ENCODE data around the gene KCNG2. TPM values are rescaled to one million over a fixed set of nuclear protein-coding genes. Genes with fewer than 3 reads are reported as not detected.

Gene KCNG2
- total and polyA plus RNA-seq, 2 of the 4 experiments (the other 2 are of a cell fraction) = not detected

DNA sequence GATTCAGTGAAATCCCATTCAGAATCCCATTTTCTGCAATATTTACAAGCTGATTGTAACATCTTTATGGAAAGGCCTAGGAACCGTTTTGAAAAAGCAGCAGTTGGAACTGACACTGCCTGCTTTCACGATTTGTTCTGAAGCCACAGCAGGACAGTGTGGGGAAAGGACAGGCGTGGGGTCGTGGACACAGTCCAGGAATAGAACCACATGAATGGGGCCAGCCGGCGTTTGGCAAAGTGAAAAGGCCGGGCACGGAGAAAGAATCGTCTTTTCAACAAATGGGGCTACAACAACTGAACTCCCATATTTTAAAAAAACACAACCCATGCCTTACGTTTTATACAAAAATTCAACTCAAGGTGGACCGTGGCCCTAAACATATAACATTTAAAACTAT, 84.0 kb downstream of the KCNG2 start:
- CTCF ChIA-PET = no interaction called here
- Histone ChIP-seq H3K4me2 (ENCODE audit: low read depth, low read length) (no peak overlapping the region), H2BK120ac (ENCODE audit: low read depth, low read length) (no peak overlapping the region), H3K36me3 (ENCODE audit: control insufficient read depth, insufficient read depth, low read length) (no peaks in the 10 kb centered on the region; the same call in 1 of the 2 replicates), H3K79me1 (ENCODE audit: low read depth in 1 of 2, low read length in 2 of 2) (no peaks in the 10 kb centered on the region), H4K91ac (ENCODE audit: insufficient read depth, low read depth, low read length) (no peak overlapping the region), H3K14ac (replicated peaks; ENCODE audit: low read depth, low read length) (no peak overlapping the region), H3K56ac (ENCODE audit: extremely low read depth, insufficient read depth, low read length) (no peak overlapping the region), H3K27ac (ENCODE audit: insufficient read depth, low read length) (no peak overlapping the region), H3K9ac (ENCODE audit: low read depth, low read length) (no peak overlapping the region), H3K4me1 (ENCODE audit: control insufficient read depth, insufficient read depth, low read length) (no peaks in the 10 kb centered on the region), H3K23ac (ENCODE audit: low read depth, low read length) (no peak overlapping the region), H2AFZ (replicated peaks; ENCODE audit: low read length, poor library complexity) (no peak overlapping the region), H2AK5ac (ENCODE audit: low read depth, low read length) (no peak overlapping the region), H4K20me1 (ENCODE audit: insufficient read depth, low read length) (no peaks in the 10 kb centered on the region), H2BK15ac (ENCODE audit: low read depth, low read length) (no peak overlapping the region), H2BK5ac (ENCODE audit: low read depth, low read length, poor library complexity, severe bottlenecking) (no peak overlapping the region), H3K27me3 (ENCODE audit: control insufficient read depth, insufficient read depth, low read length) (no peaks in the 10 kb centered on the region), H2BK20ac (ENCODE audit: low read depth, low read length) (no peak overlapping the region), H2AK9ac (replicated peaks; ENCODE audit: low read depth, low read length, poor library complexity) (no peak overlapping the region), H4K5ac (ENCODE audit: low read depth, low read length) (no peak overlapping the region), H3K9me1 (ENCODE audit: insufficient read depth, low read length) (no peaks in the 10 kb centered on the region), H4K8ac (ENCODE audit: low read depth in 2 of 2, low read length in 2 of 2) (no peak overlapping the region), H3K18ac (ENCODE audit: low read depth, low read length) (no peak overlapping the region), H3K4ac (ENCODE audit: low read depth, low read length) (no peak overlapping the region), H3K4me3 (ENCODE audit: insufficient read depth, low read depth, low read length) (no peak overlapping the region), H3K9me3 (ENCODE audit: control insufficient read depth, insufficient read depth, low read length) (peaks cover 13% of the 10 kb centered on the region)
- no peak for ATAC-seq (ENCODE audit: low read depth)
- BruUV-seq (replicated peaks) = no TSS peak
- intact Hi-C loops (cut with micrococcal nuclease) = no loop called here
- TF ChIP-seq MAZ (IDR thresholded peaks at IDR 0.05; ENCODE audit: borderline replicate concordance, low read depth, low read length) (no peak), MXI1 (IDR thresholded peaks at IDR 0.05; ENCODE audit: borderline replicate concordance, low read depth, low read length) (no peak), RCOR1 (IDR thresholded peaks at IDR 0.05; ENCODE audit: insufficient replicate concordance, low read length) (no peak), FOS (IDR thresholded peaks at IDR 0.05; ENCODE audit: low read depth, low read length) (no peak), MAFK (IDR thresholded peaks at IDR 0.05; ENCODE audit: low read depth, low read length) (no peak), SMC3 (IDR thresholded peaks at IDR 0.05; ENCODE audit: low read depth, low read length) (no peak), CEBPB (IDR thresholded peaks at IDR 0.05; ENCODE audit: low read depth, low read length) (no peak), RFX5 (IDR thresholded peaks at IDR 0.05; ENCODE audit: low read depth, low read length) (no peak), ELK1 (IDR thresholded peaks at IDR 0.05; ENCODE audit: borderline replicate concordance, low read depth, low read length) (no peak), RAD21 (IDR thresholded peaks at IDR 0.05; ENCODE audit: low read length) (no peak), BHLHE40 (IDR thresholded peaks at IDR 0.05; ENCODE audit: low read depth, low read length) (no peak), CHD1 (IDR thresholded peaks at IDR 0.05; ENCODE audit: low read depth, low read length) (no peak), POLR2A (IDR thresholded peaks at IDR 0.05; ENCODE audit: low read depth, low read length) (no peak), NFE2L2 (IDR thresholded peaks at IDR 0.05; ENCODE audit: low read depth, low read length) (no peak)
- TF ChIP-seq, protein P1, sequence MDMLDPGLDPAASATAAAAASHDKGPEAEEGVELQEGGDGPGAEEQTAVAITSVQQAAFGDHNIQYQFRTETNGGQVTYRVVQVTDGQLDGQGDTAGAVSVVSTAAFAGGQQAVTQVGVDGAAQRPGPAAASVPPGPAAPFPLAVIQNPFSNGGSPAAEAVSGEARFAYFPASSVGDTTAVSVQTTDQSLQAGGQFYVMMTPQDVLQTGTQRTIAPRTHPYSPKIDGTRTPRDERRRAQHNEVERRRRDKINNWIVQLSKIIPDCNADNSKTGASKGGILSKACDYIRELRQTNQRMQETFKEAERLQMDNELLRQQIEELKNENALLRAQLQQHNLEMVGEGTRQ (IDR thresholded peaks at IDR 0.05; ENCODE audit: low read depth, low read length) = no peak
- TF ChIP-seq, protein P2, sequence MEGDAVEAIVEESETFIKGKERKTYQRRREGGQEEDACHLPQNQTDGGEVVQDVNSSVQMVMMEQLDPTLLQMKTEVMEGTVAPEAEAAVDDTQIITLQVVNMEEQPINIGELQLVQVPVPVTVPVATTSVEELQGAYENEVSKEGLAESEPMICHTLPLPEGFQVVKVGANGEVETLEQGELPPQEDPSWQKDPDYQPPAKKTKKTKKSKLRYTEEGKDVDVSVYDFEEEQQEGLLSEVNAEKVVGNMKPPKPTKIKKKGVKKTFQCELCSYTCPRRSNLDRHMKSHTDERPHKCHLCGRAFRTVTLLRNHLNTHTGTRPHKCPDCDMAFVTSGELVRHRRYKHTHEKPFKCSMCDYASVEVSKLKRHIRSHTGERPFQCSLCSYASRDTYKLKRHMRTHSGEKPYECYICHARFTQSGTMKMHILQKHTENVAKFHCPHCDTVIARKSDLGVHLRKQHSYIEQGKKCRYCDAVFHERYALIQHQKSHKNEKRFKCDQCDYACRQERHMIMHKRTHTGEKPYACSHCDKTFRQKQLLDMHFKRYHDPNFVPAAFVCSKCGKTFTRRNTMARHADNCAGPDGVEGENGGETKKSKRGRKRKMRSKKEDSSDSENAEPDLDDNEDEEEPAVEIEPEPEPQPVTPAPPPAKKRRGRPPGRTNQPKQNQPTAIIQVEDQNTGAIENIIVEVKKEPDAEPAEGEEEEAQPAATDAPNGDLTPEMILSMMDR (conservative IDR thresholded peaks at IDR 0.05; ENCODE audit: low read depth, low read length) = no peak
- dilution Hi-C loops (cut with HindIII; ENCODE audit: low sequenced_read_pairs, unreplicated experiment) = no loop called here
- POLR2A ChIA-PET (ENCODE audit: unreplicated experiment) = no interaction called here
- WGBS, 2 experiments (ENCODE audit: extremely low coverage in 2 of 2, insufficient read length in 1 of 2) = 60% methylated on average over 3 of the region's 11 CpGs; no CpG with 5 or more reads in 1 of the 2 experiments
- in situ Hi-C loops (cut with MboI; ENCODE audit: low sequenced_read_pairs) = no loop called here
- no peak for DNase-seq

Measured in IMR-90 (cell line).